Smooth muscle cell of the brain vasculature (primary cell): ENCODE measurements around the gene LILRB4.
A peak's percentile ranks its signal among the peaks of the same experiment; 100 is the strongest.
"Not testable (repeated sequence)": the region's sequence is repeated elsewhere in the genome, so short reads cannot be mapped to it uniquely, and the experiment has no call there.

Source experiments
- DNase-seq: peaks from one replicate; pipeline ENCODE4 v3.0.0-alpha.2; 2012; ENCODE audit warnings: low read depth, low spot score

The LILRB4 gene

DNA sequence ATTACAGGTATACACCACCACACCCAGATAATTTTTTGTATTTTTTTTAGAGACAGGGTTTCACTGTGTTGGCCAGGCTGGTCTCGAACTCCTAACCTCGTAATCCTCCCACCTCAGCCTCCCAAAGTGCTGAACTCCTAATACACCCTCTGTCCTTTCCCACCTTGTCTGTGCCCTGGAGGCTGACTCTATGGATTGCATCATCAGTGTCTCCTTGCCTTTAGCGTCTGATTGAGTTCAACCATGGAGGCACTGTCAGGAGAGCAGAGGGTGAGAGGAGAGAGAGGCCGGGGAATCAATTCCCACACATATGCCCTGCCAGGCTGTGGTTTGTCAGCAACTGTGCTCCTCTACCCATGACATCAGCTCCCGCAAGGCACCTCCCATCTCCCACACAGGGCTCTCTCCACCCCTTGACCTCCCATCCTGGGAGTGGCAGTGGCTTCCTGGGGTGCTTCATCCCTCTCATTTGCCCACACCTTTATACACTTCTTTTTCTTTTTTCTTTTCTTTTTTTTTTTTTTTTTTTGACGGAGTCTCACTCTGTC lies 12.6 kb upstream of the LILRB4 start:
- no peak for DNase-seq

GRCh38 chr19:54653181-54653809 lies 9.5 kb upstream of the LILRB4 start:
- no peak for DNase-seq

GRCh38 chr19:54654447-54655321 lies 8.1 kb upstream of the LILRB4 start:
- no peak for DNase-seq

- no peak for DNase-seq
These were observed 3.5 kb upstream of the LILRB4 start for GRCh38 chr19:54659300-54659699.

GRCh38 chr19:54660306-54660705 lies 2.5 kb upstream of the LILRB4 start:
- no peak for DNase-seq

DNA sequence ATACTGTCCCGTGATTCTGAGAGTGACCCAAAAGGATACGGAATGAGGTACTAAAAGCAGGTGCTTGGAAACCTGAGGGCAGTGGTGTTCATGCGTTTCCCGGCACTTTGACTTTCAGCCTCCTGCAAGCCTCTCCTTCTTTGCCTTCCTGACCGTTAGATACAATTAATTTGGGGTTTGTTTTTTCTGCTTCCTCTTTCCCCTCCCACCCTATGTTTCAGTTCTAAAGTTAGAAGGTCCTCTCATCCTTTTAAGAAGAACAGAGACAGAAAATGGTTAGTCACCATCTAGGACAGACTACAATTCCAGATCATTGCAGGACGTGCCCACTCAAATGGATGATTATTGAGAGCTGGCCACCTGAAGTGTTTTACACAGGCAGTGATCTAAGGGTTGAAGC lies 1.8 kb upstream of the LILRB4 start:
- no peak for DNase-seq

DNA sequence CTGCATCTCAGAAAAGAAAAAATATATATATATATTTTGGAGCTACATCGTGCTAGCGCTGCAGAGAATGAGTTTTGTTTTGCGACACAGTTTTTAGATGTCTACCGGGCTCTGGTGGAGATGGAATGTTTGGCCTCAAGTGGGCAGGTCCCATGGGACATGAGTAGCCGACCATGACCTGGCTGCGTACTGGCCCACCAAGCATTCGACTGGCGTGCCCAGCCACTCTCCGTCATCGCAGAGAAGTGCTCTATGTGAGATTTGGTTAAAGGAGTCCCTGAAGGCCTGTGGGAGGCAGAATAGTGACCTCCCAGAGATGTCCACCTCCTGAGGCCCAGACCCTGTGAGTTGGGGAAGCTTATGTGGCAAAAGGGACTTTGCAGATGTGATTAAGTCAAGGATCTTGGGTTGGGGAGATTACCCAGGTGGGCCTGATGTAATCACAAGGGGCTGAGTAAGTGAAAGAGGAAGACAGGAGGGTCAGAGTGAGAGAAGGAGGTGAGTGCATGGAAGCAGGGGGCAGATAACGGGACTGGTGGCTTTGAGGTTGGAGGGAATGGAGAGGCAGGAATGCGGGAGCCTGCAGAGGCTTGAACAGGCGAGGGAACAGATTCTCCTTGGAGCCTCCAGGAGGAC lies 821 bp upstream of the LILRB4 start:
- DNase-seq = no peak

DNA sequence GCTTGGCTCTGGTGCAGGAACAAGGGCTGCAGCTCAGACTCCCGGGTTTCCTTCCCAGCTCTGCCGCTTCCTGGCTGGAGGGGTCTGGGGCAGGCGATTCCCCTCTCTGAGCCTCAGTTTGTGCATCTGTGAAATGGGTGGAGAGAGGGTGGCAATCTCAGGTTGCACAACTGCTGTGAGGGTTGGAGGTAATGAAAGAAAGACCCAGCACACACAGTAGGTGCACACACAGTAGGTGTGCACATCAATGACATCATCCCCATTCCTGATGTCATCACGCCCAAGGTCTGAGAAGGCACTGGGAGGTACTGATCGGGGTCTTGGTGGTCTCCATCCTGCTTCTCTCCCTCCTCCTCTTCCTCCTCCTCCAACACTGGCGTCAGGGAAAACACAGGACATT lies 2.7 kb downstream of the LILRB4 start:
- DNase-seq = no peak

DNA sequence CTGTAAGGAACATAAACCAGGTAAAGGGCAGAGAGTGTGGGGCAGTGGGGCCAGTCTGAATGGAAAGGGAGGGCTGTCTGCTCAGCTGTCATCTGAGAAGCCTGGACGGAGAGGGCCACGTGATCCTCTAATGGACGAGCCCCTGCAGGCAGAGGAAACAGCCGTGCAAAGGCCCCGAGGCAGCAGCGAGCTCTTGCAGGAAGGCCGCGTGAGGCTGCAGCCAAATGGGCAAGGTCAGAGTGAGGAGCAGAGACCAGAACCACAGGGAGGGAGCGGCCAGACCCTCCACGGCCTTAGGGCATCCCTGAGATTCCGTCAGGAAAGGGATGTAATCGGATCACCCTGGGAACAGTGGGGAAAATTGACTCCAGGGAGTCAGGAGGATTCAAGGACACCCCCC lies 4.4 kb downstream of the LILRB4 start:
- DNase-seq = no peak

DNA sequence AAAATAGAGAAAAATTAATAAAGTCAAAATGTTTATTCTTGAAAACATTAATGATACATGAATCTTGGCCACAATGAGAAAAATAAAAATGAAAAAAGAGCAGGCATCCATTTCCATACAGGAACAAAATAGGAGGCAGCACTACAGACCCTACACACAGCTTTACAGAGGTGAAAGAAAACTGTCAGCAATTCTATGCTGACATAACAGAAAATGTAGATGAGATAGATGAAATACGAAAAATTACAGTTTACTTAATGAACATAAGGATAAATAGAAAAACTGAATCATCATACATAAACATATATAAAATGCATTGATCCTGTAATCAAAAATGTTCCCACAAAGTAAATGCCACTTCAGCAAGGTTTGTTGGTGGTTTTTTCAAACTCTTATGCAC lies 5.6 kb downstream of the LILRB4 start:
- no peak for DNase-seq

GRCh38 chr19:54670576-54671357 lies 8.0 kb downstream of the LILRB4 start:
- no peak for DNase-seq

- no peak for DNase-seq
These were observed 10.4 kb downstream of the LILRB4 start for GRCh38 chr19:54673222-54673621.

DNA sequence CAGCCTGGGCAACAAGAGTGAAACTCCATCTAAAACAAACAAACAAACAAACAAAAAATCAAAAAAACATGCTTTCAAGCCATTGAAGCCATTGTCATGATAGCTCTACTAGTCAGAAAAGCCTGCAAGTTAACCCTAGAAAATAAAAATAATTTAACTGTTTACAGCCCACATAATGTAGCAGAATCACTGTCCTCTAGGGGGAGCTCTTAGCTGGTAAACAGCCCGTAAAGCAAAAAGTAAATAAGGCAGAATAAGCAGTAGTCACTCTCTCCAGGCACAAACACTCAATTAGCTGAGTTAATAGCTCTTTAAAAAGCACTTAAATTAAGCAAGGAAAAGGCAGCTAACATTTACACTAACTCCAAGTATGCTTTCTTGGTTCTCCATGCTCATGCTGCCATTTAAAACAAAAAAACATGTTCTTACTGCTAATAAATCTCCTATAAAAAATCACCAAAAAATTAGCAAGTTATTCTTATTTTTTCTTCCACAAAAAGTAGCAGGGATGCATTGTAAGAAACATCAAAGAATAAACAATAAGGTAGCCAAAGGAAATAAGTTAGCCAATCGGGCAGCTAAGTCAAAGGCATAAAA lies 11.3 kb downstream of the LILRB4 start:
- DNase-seq = no peak

- peak; percentile 4 for DNase-seq
These were observed 13.5 kb downstream of the LILRB4 start for GRCh38 chr19:54676210-54676834.

GRCh38 chr19:54677217-54677616 lies 14.4 kb downstream of the LILRB4 start:
- no peak for DNase-seq

DNA sequence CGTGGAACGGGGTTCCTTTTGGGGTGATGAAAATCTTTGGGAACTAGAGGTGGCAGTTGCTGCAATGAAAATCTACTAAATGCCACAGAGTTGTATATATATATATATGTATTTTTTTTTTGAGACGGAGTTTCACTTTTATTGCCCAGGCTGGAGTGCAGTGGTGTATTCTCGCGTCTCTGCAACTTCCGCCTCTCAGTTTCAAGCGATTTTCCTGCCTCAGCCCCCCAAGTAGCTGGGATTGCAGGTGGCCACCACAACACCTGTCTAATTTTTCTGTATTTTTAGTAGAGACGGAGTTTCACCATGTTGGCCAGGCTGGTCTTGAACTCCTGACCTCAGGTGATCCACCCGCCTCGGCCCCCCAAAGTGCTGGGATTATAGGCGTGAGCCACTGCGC lies 18.8 kb downstream of the LILRB4 start:
- DNase-seq = not testable (repeated sequence)

GRCh38 chr19:54682306-54682856 lies 19.6 kb downstream of the LILRB4 start:
- DNase-seq = no peak

GRCh38 chr19:54684527-54684926 lies 21.7 kb downstream of the LILRB4 start:
- DNase-seq = no peak

DNA sequence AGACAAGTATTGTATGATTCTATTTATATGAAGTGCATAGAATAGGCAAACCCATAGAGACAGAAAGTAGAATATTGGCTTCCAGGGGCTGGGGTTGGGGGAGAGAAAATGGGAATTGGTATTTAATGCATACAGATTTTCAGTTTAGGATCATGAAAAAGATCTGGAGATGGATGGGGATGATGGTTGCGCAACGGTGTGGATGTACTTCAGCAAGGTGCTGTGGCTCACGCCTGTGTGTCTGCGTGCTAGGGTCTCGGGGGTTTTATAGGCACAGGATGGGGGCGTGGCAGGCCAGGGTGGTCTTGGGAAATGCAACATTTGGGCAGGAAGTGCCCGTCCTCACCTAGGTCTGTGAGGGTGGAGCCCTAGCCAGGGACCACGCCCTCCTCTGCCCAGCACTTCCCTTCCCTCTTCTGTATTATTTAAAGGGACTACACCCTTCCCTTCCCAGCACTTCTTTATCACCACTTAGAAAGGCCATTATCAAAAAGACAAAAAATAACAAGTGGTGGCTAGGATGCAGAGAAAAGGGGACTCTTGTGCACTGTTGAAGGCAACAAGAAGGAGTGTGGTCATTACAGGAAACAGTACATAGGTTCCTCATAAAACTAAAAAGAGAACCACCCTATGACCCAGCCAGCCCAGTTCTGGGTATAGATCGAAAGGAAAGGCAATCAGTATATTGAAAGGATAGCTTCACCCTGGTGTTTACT lies 29.0 kb downstream of the LILRB4 start:
- DNase-seq = no peak

- DNase-seq = no peak
These were observed 29.5 kb downstream of the LILRB4 start for GRCh38 chr19:54692298-54692615.
